ENCODE results near the gene KDM3B. TPM values are rescaled to one million over a fixed set of nuclear protein-coding genes. Genes with fewer than 3 reads are reported as not detected.
A peak's percentile ranks its signal among the peaks of the same experiment; 100 is the strongest.

KDM3B gene
- total RNA-seq, 6 experiments from 2014 or later, result 13.7 to 19.7 (median 18.3) TPM

GRCh38 chr5:138438724-138439476 is 86.4 kb downstream of the KDM3B start, which contains the start of gene REEP2:
Gene REEP2 (plus strand): TSS chr5:138439057. CDS start chr5:138439209, 152 bp downstream.
- DNase-seq (no peak), ATAC-seq (peak; percentile 57 to 77 (median 66))
- Histone ChIP-seq H3K36me3 (peaks cover 0 to 26% (median 13%) of the 10 kb centered on the region in 4 donors), H3K27me3 (no peaks in the 10 kb centered on the region), H3K4me1 (peaks cover 0 to 5% (median 0%) of the 10 kb centered on the region in 4 donors), H3K9me3 (no peaks in the 10 kb centered on the region), H3K27ac (no peak within 1 kb of the TSS), H3K4me3 (peak within 1 kb of the TSS in 2 of 3 donors; percentile 14 to 36)
- 6% methylated on average over 9 of the region's 65 CpGs for WGBS (ENCODE audit: insufficient coverage, low coverage, low lambda C conversion rate, missing lambda C conversion rate)
- no peak for TF ChIP-seq CTCF (IDR thresholded peaks at IDR 0.05)
- intact Hi-C loops (cut with DNase I), result no loop called here

- ATAC-seq, result no peak
- intact Hi-C loops (cut with DNase I), result loop anchor here in 1 of 2 donors (10.0 kb wide), 1 partner anchor 115 kb away; no protein-coding TSS in a partner anchor
- Histone ChIP-seq H3K4me3 (no peak overlapping the region), H3K27me3 (no peaks in the 10 kb centered on the region), H3K36me3 (peaks cover 0 to 19% (median 11%) of the 10 kb centered on the region in 4 donors), H3K9me3 (no peaks in the 10 kb centered on the region), H3K4me1 (peaks cover 0 to 5% (median 0%) of the 10 kb centered on the region in 4 donors), H3K27ac (no peak overlapping the region)
- TF ChIP-seq POLR2A (IDR thresholded peaks at IDR 0.05) (no peak), CTCF (IDR thresholded peaks at IDR 0.05) (no peak)
- WGBS (ENCODE audit: insufficient coverage, low coverage, low lambda C conversion rate, missing lambda C conversion rate), result 61% methylated on average over 10 of the region's 20 CpGs
- DNase-seq, result no peak
These were observed 87.1 kb downstream of the KDM3B start for GRCh38 chr5:138439477-138440158.

- no peak overlapping the region for H3K4me3 ChIP-seq
- H3K9me3 ChIP-seq, result no peaks in the 10 kb centered on the region
- H3K4me1 ChIP-seq, result peaks cover 0 to 5% (median 0%) of the 10 kb centered on the region in 4 donors
- ATAC-seq, result no peak
- H3K36me3 ChIP-seq, result peaks cover 0 to 11% (median 5%) of the 10 kb centered on the region in 4 donors
- H3K27me3 ChIP-seq, result no peaks in the 10 kb centered on the region
- DNase-seq, result no peak
- intact Hi-C loops (cut with DNase I), result loop anchor here in 1 of 2 donors (10.0 kb wide), 1 partner anchor 114 kb away; no protein-coding TSS in a partner anchor
- no peak overlapping the region for H3K27ac ChIP-seq
- TF ChIP-seq POLR2A (IDR thresholded peaks at IDR 0.05), result no peak
- no peak for TF ChIP-seq CTCF (IDR thresholded peaks at IDR 0.05)
- 92% methylated on average over 7 of the region's 17 CpGs for WGBS (ENCODE audit: insufficient coverage, low coverage, low lambda C conversion rate, missing lambda C conversion rate)
These were observed 87.9 kb downstream of the KDM3B start for GRCh38 chr5:138440159-138441073.

GRCh38 chr5:138441221-138441620 is 88.7 kb downstream of the KDM3B start:
- TF ChIP-seq CTCF (IDR thresholded peaks at IDR 0.05) (no peak), POLR2A (IDR thresholded peaks at IDR 0.05) (no peak)
- whole genome bisulfite sequencing (ENCODE audit: insufficient coverage, low coverage, low lambda C conversion rate, missing lambda C conversion rate), result 87% methylated on average over 4 of the region's 9 CpGs
- no peaks in the 10 kb centered on the region for H3K9me3 ChIP-seq
- ATAC-seq, result no peak
- intact Hi-C loops (cut with DNase I), result loop anchor here in 1 of 2 donors (10.0 kb wide), 1 partner anchor 114 kb away; no protein-coding TSS in a partner anchor
- no peaks in the 10 kb centered on the region for H3K27me3 ChIP-seq
- H3K36me3 ChIP-seq, result peaks cover 0 to 3% (median 1%) of the 10 kb centered on the region in 4 donors
- no peak overlapping the region for H3K4me3 ChIP-seq
- DNase-seq, result no peak
- peaks cover 0 to 5% (median 0%) of the 10 kb centered on the region in 4 donors for H3K4me1 ChIP-seq
- H3K27ac ChIP-seq, result no peak overlapping the region
